ENCODE results near the gene FGD5. TPM values are rescaled to one million over a fixed set of nuclear protein-coding genes. Genes with fewer than 3 reads are reported as not detected.

The FGD5 gene
- total RNA-seq, 3 donors from 2014 or later (not counting 1 experiment from before 2014, with no cell fraction given) = not detected

DNA sequence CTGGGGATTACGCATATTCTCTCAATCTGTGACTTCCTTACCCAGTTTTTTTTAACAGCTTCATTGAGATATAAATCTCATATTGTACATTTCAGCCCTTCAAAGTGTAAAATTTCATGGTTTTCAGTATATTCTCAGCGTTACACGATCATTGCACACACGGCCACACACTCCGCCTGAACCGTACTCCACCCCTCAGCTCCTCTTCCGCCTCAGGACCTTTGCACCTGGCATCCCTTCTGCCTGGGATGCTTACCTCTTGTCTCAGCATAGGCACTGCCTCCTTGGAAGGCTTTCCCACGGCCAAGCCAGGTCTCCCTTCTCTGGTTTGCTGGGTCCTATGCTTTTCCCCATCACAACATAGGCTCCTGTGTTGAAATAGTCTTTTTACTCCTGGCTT lies 71.2 kb downstream of the FGD5 start:
- WGBS (ENCODE audit: insufficient coverage) = 92% methylated on average over 8 of the region's 8 CpGs
- H3K9me3 ChIP-seq (ENCODE audit: control insufficient read depth, insufficient read depth, low read length) = no peaks in the 10 kb centered on the region
- ATAC-seq = no peak
- no peak overlapping the region for H3K27ac Mint-ChIP-seq
- DNase-seq = no peak
- no peak overlapping the region for H3K4me3 ChIP-seq (ENCODE audit: low read length)
- no peak overlapping the region for H3K27ac ChIP-seq (ENCODE audit: low read length)
- no peaks in the 10 kb centered on the region for H3K27me3 ChIP-seq (ENCODE audit: control insufficient read depth, insufficient read depth, low read length)
- peaks cover 4 to 11% of the 10 kb centered on the region in 2 donors for H3K4me1 Mint-ChIP-seq
- H3K4me3 Mint-ChIP-seq = no peak overlapping the region
- no peaks in the 10 kb centered on the region for H3K36me3 Mint-ChIP-seq
- H3K4me1 ChIP-seq (ENCODE audit: control insufficient read depth, insufficient read depth, low read length) = peaks cover 5% of the 10 kb centered on the region
- no peaks in the 10 kb centered on the region for H3K9me3 Mint-ChIP-seq
- H3K27me3 Mint-ChIP-seq (ENCODE audit: low read depth in 2 of 2) = peaks cover 22 to 41% of the 10 kb centered on the region in 2 donors
- TF ChIP-seq, protein P1, sequence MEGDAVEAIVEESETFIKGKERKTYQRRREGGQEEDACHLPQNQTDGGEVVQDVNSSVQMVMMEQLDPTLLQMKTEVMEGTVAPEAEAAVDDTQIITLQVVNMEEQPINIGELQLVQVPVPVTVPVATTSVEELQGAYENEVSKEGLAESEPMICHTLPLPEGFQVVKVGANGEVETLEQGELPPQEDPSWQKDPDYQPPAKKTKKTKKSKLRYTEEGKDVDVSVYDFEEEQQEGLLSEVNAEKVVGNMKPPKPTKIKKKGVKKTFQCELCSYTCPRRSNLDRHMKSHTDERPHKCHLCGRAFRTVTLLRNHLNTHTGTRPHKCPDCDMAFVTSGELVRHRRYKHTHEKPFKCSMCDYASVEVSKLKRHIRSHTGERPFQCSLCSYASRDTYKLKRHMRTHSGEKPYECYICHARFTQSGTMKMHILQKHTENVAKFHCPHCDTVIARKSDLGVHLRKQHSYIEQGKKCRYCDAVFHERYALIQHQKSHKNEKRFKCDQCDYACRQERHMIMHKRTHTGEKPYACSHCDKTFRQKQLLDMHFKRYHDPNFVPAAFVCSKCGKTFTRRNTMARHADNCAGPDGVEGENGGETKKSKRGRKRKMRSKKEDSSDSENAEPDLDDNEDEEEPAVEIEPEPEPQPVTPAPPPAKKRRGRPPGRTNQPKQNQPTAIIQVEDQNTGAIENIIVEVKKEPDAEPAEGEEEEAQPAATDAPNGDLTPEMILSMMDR (IDR thresholded peaks at IDR 0.05) = no peak
- H3K36me3 ChIP-seq (ENCODE audit: control insufficient read depth, insufficient read depth, low read length) = no peaks in the 10 kb centered on the region
- intact Hi-C loops (cut with micrococcal nuclease) = no loop called here

DNA sequence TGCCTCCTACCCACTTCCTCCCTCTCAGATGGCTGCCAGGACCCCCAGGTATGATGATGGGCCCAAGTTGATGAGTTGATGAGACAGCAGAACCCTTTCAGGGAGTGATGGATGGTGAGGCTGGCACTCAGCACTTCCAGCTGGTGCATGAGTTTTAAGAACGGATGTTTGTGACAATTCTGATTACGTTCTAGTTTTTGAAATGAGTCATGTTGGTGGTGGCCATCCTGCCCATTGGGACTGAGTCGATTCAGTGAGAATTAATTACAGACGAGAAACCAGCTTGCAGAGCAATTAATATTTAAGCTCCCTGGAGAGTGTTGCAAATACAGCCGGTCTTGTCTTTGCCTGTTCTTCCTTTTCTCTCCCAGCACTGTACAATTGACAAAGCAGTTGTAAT lies 71.7 kb downstream of the FGD5 start:
- Histone ChIP-seq H3K27me3 (ENCODE audit: control insufficient read depth, insufficient read depth, low read length) (no peaks in the 10 kb centered on the region), H3K4me3 (ENCODE audit: low read length) (no peak overlapping the region), H3K9me3 (ENCODE audit: control insufficient read depth, insufficient read depth, low read length) (no peaks in the 10 kb centered on the region), H3K36me3 (ENCODE audit: control insufficient read depth, insufficient read depth, low read length) (no peaks in the 10 kb centered on the region), H3K27ac (ENCODE audit: low read length) (no peak overlapping the region), H3K4me1 (ENCODE audit: control insufficient read depth, insufficient read depth, low read length) (peaks cover under 1% of the 10 kb centered on the region)
- TF ChIP-seq, protein P1 (IDR thresholded peaks at IDR 0.05) = no peak
- no peaks in the 10 kb centered on the region for H3K9me3 Mint-ChIP-seq
- no peak overlapping the region for H3K4me3 Mint-ChIP-seq
- 54% methylated on average over 5 of the region's 5 CpGs for WGBS (ENCODE audit: insufficient coverage)
- H3K4me1 Mint-ChIP-seq = peaks cover 0 to 5% of the 10 kb centered on the region in 2 donors
- H3K27me3 Mint-ChIP-seq (ENCODE audit: low read depth in 2 of 2) = peaks cover 21 to 36% of the 10 kb centered on the region in 2 donors
- no peak overlapping the region for H3K27ac Mint-ChIP-seq
- DNase-seq (no peak), ATAC-seq (no peak)
- H3K36me3 Mint-ChIP-seq = no peaks in the 10 kb centered on the region
- intact Hi-C loops (cut with micrococcal nuclease) = no loop called here

DNA sequence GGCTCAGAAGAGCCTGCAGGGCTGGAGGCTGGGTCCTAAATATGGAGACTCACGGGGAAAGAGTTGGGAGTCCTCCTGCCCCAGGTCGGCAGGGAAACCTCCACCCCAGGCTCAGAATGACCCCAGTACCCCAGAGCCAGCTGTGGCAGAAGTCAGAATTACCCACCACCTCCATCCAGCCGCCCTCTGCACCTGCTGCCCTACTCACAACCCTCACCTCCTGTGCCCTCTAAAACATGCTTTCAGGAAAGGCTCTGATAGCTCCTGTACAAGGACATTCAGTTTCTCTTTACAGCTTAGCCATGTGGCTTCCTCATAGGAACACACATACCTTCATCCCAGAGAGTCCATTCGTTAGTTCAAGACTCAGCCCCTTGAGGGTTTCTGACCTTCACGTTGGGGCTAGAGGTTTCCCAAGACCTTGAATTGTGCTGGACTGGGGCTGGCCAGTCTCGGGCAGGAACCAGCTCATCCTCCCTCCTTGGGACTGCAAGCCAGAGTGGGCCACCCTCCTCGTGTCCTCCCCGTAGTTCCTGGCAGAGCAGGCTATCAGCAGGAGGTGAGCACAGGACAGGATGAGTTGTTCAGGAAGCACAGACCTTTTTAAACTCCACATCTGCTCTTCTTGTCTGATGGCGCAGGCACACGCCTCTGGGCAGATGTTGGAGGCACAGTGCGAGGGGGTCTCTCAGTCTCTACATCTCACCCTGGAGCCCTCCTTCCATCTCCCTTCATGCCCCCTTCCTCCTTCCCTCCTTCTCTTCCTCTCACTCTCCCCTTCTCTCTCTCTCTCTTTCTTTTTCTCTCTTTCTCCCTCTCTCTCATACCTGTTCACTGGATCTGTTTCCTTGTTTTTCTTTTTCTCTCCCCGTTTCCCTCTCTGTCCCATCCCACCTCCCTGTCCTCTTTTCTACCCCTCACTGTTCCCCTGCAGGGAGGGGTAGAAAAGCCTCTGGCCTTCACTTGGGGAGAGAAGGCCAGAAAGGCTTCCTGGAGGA lies 72.7 kb downstream of the FGD5 start:
- TF ChIP-seq, protein P1 (IDR thresholded peaks at IDR 0.05) = no peak
- H3K9me3 Mint-ChIP-seq = no peaks in the 10 kb centered on the region
- H3K4me1 Mint-ChIP-seq = no peaks in the 10 kb centered on the region
- intact Hi-C loops (cut with micrococcal nuclease) = no loop called here
- no peaks in the 10 kb centered on the region for H3K36me3 ChIP-seq (ENCODE audit: control insufficient read depth, insufficient read depth, low read length)
- DNase-seq (no peak), ATAC-seq (no peak)
- no peaks in the 10 kb centered on the region for H3K9me3 ChIP-seq (ENCODE audit: control insufficient read depth, insufficient read depth, low read length)
- no peaks in the 10 kb centered on the region for H3K27me3 ChIP-seq (ENCODE audit: control insufficient read depth, insufficient read depth, low read length)
- H3K27ac Mint-ChIP-seq = no peak overlapping the region
- no peak overlapping the region for H3K27ac ChIP-seq (ENCODE audit: low read length)
- WGBS (ENCODE audit: insufficient coverage) = 81% methylated on average over 12 of the region's 12 CpGs
- no peak overlapping the region for H3K4me3 Mint-ChIP-seq
- peaks cover 17 to 33% of the 10 kb centered on the region in 2 donors for H3K27me3 Mint-ChIP-seq (ENCODE audit: low read depth in 2 of 2)
- H3K4me3 ChIP-seq (ENCODE audit: low read length) = no peak overlapping the region
- no peaks in the 10 kb centered on the region for H3K36me3 Mint-ChIP-seq
- H3K4me1 ChIP-seq (ENCODE audit: control insufficient read depth, insufficient read depth, low read length) = no peaks in the 10 kb centered on the region

Data from natural killer cell (primary cell).